Activated gamma-delta T cell treated with anti-CD3 and anti-CD28 coated beads, Interleukin-2, amount 50 U/mL, for 16 hours (primary cell): ENCODE measurements around the gene MSRB3.
"Not testable (repeated sequence)": the region's sequence is repeated elsewhere in the genome, so short reads cannot be mapped to it uniquely, and the experiment has no call there.

Source experiments
- DNase-seq: peaks from one replicate; pipeline ENCODE4 v3.0.0-alpha.2; 2020; ENCODE audit warnings: low read depth

The MSRB3 gene

DNA sequence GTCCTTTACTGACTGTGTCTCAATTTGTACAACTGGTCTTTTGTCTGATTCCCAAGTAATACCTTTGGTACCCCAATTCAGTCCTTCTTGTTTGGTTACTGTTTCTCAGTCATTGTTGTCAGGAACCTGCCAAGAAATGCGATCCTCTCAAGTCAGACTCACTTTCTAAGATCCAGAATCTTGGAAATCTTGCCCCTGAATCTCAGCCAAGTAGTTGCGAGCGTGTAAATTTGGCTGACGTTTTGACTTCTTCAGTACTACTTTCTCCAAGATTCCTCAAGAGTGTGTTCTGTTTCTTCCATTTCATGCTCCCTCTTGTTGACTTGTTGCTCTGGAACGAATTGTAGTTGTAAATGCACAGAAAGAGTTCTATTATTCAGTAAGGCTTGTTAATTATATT, 114.0 kb downstream of the MSRB3 start:
- no peak for DNase-seq

DNA sequence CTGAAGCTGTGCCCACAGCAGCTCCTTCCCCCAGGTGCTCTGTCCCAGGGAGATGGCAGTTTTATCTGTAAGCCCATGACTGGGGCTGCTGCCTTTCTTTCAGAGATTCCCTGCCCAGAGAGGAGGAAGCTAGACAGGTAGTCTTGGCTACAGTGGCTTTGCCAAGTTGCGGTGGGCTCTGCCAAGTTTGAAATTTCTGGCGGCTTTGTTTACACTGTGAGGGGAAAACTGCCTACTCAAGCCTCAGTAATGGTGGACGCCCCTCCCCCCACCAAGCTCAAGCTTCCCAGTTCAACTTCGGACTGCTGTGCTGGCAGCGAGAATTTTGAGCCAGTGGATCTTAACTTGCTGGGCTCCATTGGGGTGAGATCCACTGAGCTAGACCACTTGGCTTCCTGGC, 124.7 kb downstream of the MSRB3 start:
- DNase-seq: no peak

DNA sequence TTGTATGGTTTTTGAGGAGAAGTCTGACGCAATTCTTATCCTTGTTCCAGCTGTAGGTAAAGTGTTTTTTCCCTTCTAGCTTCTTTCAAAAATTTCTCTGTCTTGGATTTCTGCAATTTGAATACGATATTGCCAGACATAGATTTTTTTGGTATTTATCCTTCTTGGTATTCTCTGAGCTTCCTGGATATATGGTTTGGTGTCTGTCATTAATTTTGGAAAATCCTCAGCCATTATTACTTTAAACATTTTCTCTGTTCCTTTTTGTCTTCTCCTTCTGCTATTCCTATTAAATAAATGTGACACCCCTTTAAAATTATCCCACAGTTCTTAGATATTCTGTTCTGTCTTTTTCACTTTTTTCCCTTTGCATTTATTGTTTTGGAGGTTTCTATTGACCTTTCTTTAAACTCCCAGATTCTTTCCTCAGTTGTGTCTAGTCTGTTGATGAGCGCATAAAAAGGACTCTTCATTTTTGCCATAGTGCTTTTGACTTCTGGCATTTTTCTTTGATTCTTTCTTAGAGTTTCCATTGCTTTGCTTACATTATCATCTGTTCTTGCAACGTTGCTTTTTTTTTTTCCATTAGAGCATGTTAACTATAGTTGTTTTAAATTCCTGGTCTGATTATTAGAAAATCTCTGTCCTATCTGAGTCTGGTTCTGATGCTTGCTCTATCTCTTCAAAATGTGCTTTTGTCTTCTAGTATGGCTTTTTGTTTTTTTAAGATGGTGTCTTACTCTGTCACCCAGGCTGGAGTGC, 129.1 kb downstream of the MSRB3 start:
- DNase-seq: no peak

DNA sequence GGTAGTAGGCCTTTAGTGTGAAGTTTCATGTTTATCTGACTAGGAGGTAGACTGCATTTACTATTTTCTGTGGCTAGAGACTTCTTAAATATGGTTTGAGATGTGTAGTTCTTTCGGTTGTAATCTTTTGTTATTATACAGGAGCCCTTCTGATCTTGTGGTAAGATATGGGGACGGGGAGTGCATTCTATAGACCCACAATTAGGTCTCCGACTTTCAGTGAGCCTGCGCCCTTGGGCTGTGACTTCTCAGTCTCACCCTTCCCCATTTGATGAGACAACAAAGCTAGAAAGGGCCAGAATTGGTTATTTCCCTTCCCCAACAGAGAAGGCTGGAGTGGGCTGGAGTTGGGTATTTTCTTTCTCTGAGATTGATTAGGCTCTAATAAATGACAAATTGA, 130.0 kb downstream of the MSRB3 start:
- DNase-seq: no peak

DNA sequence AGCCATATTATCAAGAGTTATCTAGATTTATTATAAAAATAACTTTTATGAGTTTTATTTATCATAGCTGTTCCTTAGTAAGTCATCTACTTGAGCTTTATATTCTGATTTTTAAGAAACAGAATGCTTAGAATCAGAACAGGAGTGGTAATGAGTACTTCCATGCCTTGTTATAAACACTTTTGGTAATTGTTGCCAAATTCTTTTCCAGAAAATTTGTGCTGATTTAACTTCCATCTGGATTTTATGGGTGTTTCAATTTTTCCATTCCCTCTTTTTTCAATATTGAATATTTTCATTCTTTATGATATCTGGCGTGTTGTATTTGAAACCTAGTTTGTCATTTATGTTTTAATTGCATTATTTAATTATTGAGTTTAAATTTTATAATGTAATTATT, 131.2 kb downstream of the MSRB3 start:
- no peak for DNase-seq

DNA sequence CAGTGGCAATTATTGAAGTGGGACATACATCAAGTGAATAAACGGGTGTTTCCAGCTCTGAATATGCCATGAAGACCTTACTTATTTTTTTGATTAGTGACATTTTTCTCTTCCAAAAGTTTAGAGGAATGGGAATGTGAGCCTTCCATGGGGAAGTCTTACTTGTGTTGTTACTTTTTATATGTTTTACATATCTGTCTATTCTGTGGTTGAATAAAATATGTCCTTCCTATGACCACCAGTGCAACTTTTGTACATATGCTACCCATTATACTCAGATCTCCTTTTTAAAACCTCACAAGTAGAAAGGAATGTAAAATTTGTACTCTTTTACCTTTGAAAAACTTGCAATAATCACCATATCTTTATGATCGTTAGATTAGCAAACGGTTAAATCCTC, 132.7 kb downstream of the MSRB3 start:
- DNase-seq: no peak

DNA sequence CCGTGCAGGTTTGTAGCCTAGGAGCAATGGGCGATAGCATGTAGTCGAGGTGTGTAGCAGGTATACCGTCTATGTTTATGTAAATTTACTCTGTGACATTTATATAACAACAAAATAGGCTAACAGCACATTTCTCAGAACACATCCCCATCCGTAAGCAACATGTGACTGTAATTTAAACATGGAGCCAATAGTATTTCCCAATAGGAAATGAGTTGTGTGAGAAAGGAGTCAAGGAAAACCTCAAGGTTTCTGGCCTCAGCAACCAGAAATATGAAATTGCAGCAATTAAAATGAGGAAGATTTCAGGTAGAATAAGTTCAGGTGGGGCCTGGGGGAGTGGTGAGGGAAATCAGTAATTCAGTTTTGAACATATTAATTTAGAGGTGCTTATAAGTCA, 136.0 kb downstream of the MSRB3 start:
- no peak for DNase-seq

DNA sequence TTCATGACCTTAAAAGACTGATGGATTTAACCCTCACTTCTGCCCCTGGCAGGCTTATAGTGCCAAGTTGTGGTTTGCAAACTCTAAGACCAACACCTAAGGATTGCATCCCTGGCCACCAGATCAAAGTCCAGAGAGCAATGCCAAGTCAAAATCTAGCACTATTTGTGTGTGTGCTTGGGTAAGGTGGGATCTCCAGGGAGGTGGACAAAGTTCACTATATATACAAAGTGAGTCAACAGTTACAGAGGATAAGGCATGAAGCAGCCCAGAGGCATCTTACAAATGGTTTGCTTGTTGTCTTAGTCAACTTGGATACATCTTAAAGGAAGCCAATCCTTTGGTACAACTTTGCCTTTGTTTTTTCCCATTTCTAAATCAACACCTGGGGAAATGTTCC, 137.3 kb downstream of the MSRB3 start:
- DNase-seq: no peak

DNA sequence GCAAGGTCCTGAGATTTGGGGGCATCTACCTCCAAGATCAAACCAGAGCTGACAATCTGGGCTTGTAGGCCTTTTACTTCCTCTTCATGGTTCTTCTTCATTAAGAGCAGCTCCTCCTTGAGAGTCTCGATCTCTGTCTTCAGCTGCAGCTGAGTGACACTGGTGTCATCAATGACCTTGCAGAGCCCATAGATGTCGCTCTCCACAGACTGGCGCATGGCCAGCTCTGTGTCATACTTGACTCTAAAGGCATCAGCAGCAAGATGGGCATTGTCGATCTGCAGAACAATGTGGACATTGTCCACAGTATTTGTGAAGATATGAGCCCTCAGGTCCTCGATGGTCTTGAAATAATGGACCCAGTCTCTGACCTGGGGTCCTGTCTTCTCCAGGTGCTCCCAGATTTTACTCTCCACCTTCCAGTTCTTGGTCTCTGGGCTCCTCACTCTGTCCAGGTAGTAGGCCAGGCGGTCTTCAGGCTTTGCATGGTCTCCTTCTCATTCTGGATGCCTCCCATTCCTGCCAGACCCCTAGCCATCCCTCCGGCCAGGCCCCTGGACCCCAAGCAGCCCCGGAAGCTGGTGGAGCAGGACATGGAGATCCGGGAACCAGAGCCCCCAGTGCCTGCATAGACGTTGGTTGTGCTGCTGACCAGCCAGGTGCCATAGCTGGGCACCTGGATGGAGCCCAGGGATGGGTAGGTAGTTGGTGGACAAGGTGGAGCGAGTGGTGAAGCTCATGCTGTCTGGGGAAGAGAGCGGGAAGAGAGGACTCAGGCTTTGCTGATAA, 141.0 kb downstream of the MSRB3 start:
- DNase-seq: no peak

DNA sequence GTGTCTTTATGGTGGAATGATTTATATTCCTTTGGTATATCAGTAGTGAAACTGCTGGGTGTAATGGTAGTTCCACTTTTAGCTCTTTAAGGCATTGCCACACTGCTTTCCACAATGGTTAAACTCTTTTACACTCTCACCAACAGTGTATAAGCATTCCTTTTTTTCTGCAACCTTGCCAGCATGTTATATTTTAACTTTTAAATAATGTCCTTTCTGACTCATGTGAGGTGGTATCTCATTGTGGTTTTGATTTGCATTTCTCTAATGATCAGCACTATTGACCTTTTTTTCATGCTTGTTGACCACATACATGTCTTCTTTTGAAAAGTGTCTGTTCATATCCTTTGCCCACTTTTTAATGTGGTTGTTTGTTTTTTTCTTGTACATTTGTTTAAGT, 142.5 kb downstream of the MSRB3 start:
- DNase-seq: no peak

DNA sequence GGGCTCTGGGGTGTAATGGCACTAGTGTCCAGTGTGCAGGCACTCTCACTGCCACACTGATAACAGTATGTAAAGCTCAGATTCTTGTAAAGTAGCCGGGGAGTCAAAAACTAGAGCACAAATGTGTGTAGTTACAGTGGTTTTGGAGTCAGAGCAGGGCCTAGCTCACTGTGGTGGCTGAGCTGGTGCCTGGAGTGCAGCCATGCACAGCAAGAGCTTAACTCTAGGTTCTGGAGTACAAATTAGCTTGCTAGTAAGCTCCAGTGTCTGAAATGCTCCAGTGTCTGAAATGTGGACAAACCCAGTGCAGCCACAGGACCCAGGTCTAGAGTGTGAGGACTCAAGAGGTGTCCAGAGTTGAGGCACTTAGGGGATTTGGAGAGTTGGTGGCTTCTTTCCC, 149.2 kb downstream of the MSRB3 start:
- DNase-seq: no peak

DNA sequence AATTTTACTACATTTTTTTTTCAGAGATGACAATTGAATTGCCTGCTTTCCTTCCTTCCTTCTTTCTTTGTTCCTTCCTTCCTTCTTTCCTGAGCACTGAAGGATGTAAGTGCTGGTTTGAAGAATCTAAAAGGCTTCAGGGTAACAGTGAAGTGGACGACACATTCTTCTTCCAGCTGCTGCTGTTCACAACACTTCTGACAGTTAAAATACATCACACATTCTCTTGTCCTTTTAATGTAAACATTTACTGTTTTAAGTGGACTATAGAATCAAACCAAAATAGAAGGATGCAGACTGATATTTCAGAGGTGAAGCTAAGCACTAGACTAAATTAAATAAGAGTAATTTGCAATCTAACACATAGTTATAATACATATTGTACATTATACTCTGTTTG, 151.5 kb downstream of the MSRB3 start:
- no peak for DNase-seq

DNA sequence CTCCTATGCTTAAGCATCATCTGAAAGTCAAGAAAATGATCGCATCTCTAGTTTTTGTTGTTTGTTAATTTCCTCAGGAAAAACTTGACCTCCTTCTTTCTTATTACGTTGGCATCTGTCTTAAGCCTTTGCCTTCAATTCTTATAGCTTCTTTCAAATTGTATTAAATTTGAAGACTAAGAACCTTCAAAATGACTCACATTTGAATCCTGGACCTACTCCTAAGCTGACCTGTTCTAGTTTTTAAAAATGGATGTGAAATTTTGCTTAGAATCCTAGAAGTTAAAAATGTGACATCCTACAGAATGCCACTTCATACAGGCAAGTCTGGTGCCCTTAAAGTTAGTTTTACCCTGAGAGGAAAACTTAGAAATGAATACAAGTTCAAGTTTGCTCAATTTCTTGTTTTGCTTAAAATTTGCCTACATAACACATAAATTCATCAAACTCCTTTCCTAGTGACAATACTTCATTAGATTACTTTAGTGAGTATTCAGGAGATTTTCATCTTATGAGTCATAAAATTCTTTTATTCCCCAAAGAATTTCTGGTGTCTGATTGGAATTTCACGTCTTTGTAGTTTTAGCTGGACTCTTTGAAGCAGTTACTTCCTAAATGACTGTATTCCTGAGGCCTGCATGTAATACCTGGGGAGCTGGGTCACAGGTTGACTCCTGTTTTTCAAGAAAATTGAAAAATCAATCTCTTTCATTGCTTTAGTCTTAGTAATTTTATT, 152.3 kb downstream of the MSRB3 start:
- no peak for DNase-seq

DNA sequence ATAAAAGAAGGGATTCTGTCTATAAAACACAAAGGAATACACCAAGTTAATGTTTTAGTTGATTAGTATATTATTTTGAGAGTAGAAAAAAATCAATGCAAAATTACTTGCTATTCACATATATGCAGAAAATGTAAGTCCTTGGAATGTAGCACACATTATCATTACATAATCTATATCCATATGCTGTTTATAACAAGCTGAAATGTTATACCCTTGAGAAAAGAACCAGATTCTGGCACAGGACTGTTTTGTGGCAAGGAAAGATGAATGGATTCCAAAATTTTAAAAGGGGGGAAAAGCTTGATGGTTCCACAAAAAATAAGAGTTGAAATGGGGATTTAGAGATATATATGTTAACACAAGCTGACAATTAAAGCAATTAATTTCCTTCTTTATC, 153.6 kb downstream of the MSRB3 start:
- DNase-seq: no peak

DNA sequence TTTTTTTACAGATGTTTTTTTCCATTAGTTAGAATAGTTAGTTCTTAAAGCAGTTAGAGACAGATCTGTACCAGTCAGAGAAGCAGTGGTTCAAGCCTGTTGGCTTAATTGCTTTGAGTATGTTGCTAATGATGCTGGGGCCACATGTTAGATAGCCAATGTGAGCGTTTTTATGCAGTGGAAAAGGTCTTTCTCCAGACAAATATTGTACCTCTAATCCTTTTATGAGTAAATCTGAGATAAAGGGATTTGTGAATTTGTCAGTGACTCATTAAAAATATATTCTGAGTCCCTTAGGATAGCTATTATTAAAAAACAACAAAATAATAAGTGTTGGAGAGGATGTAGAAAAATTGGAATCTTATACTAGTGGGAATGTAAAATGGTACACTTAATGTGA, 154.2 kb downstream of the MSRB3 start:
- DNase-seq: no peak

DNA sequence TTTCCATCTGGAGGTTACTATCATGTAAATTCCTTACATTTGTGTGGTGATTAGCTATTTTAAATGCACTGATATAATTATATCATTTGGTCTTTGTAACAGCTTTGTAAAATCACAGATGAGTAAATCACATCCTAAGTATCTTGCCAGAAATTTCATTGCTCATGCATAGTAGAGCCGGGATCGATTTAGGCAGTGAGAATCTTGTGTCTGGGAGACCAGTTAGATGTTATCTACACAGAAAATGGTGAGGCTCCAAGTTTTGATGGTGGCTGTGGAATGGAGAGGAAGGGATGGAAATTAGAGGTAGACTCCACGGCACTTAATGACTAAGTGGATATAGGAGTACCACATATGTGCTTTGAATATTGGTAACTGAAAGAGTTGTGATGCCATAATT, 156.3 kb downstream of the MSRB3 start:
- no peak for DNase-seq

DNA sequence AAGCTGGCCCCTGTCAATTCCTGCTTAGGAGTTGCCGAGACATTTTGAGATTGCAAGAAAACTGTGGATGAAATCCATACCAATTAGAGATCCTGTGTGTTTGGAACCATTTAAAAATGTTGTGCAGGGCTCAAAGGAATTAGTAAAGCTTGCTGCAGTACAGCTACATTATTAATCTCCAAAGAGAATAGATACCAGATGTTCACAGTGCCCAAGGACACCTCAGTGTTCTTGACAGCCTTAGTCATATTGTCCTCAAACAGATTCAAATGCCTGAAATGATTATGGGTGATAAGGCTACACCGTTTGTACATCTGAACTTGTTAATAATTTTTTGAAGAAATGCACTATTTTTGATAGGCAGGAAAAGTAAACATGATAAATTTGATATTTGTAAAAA, 164.6 kb downstream of the MSRB3 start:
- DNase-seq: no peak

DNA sequence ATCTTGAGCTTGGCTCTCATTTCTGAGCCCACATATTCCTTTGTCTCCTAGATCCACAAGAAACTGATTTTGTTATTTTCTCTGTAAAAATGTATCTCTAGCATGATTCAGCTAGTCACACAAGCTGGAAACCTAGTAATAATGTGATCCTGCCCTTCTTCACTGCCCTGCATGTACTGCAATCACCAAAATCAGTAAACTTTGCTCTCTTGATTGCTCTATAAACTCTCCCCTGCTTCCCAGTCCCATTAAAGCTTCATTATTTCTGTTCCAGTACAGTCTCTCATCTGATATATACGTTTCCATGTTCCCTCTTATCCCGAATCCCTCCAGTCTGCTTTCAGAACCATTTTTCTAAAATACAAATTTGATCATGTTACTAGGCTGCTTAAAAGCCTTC, 166.5 kb downstream of the MSRB3 start:
- no peak for DNase-seq

DNA sequence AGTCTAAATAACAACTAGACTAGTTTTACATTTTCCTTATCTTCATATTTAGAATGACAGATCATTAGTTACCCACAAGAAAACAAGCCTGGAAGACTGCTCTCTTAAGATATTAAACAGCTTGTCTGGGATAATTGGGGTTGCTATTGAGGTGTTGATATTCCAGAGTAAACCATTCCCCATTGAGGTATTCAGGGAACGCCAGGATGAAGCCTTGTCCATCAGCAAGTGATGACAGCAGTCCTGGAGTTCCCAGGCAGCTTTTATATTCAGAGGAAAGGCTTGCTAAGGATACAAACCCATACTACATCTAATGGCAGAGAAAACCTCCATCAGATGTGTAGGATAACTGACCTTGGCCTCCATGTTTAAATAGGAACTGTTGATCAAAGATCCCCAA, 168.4 kb downstream of the MSRB3 start:
- no peak for DNase-seq

DNA sequence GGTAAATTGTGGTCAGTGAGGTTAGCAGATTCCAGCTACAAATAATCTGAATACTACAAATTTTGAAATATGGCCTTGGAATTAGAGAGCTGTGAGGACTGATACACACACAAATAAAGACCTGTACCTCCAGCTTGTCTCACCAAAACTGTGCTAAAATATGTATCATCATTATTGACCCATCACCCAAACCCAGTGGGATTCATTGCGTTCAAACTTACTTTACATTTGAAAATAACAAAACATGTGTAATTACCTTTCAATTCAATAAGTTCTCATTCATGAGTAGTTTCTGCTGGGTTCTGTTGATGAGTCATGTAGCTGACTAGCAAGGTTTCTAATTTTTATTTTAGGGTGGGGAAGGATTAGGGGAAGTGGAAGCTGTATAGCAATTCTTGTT, 170.9 kb downstream of the MSRB3 start:
- no peak for DNase-seq

DNA sequence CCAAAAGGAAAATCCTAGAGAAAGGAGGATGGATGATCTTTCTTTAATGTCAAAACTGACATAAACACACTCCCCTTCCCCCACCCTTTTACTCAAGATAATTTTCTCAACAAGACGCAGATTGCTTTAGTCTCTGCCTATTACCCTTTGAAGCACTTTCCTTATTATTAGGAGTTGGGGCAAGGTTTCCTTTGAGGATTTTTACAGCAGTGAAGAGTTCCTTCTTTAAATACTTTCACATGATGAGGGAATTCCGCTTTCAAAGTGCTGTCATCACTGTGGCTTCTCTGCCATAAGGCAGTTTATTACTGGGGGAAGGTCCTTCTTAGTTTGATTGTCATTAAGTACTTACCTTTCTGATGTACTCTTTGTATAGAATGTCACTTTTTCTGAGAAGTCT, 172.1 kb downstream of the MSRB3 start:
- DNase-seq: no peak

DNA sequence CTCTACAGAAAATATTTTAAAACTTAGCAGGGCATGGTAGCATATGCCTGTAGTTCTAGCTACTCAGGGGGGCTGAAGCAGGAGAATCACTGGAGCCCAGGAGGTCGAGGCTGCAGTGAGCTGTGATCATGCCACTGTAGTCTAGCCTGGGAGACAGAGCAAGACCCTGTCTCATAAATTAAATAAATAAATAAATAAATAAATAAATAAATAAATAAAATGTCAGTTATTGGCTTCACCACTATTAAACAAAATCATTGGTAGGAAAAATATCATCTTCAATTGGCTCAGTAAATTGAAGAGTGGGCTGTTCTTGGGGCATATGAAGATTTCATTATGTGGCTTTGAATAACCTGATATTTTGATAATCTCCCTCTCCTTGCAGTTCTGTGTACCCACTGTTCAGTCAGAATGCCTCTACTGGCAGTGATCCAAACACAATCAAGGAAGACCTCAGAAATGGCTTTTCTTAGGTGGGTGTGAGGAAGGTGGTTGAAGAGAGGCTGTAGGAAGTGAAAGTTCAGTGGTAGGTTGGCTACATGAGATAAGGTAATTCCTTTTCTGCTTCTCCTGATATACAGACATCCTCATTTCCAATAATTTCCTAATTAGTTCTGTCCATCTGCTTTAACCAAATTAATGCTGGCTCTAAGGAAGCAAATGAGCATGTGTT, 175.8 kb downstream of the MSRB3 start:
- DNase-seq: no peak

DNA sequence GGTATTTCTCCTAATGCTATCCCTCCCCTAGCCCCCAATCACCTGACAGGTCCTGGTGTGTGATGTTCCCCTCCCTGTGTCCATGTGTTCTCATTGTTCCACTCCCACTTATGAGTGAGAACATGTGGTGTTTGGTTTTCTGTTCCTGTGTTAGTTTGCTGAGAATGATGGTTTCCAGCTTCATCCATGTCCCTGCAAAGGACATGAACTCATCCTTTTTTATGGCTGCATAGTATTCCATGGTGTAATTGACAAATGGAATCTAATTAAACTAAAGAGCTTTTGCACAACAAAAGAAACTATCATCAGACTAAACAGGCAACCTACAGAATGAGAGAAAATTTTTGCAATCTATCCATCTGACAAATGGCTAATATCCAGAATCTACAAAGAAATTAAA, 178.9 kb downstream of the MSRB3 start:
- DNase-seq: not testable (repeated sequence)
